GM20431 (cell line): ENCODE measurements around the gene GRAMD2B.
"Not testable (repeated sequence)": the region's sequence is repeated elsewhere in the genome, so short reads cannot be mapped to it uniquely, and the experiment has no call there.

Experiments used
- in situ Hi-C: fragments of 300-500 bp; cut with MseI, MboI; formaldehyde crosslinking; loops from one replicate; pipeline ENCODE4 v1.15.0; 2020; ENCODE audit warnings: low sequenced_read_pairs; ENCODE audit not compliant: unreplicated experiment

The GRAMD2B gene, protein sequence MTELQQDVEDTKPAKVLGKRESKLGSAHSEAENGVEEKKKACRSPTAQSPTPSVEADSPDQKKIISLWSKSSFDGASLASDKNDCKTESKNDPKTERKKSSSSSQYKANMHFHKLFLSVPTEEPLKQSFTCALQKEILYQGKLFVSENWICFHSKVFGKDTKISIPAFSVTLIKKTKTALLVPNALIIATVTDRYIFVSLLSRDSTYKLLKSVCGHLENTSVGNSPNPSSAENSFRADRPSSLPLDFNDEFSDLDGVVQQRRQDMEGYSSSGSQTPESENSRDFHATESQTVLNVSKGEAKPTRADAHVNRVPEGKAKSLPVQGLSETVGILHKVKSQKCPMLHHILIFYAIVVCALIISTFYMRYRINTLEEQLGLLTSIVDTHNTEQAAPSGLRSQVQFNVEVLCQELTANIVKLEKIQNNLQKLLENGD

DNA sequence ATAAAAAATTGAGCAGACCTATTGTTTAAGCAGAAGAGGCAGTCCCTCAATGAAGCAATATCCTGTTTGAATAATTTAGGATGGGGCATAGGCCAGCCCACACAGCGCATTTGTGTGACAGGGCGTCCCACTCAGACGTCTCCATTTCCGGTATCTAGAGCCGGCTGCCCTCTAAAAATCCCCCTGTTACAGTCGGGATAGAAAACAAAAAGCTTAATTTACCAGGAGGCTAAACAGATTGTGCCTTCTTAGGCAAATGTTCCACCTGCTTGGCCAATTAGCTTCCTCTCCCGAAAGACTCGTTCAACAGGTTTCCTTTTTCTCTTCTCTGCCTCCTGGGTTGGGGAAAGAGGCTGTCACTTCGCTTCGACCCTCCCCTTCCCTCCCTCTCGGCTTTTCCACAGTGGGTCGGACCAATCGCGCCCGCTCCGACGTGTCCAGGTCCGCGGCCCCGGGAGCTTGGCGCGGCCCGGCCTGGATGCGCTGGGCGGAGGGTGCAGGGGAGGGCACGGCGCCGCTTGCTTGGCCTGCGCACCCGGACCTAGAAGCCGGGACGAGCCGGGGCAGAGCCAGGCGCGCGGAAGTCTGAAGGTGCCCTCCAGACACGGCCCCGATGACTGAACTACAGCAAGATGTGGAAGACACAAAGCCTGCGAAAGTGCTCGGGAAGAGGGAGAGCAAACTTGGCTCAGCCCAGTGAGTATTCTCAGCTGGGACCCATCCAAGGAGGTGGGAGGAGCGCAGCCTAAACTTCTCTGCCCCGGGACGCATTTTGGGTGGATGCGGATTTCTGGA is at the start of gene GRAMD2B:
GRAMD2B (plus strand) TSS at position 416 of the 795 bp plus-strand sequence; CDS start at position 614, 198 bp downstream.
- in situ Hi-C loops = no loop called here

DNA sequence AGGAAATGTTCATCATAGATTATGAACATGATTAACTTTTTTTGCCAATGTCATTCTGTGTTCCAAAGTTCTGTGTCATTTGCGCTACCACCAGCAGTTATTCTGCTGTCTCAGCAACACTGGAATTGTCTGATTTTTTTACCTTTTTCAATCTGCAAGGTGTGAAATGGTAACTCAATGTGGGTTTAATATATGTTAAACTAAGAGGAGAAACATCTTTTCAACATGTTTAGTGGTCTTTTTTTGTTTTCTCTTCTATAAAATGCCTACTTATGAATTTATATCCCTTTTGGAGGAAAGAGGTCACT is 49.1 kb upstream of the GRAMD2B start:
- in situ Hi-C loops = loop anchor here (25.0 kb wide), 1 partner anchor 413 kb away; the partner anchor contains the start of gene LMNB1

DNA sequence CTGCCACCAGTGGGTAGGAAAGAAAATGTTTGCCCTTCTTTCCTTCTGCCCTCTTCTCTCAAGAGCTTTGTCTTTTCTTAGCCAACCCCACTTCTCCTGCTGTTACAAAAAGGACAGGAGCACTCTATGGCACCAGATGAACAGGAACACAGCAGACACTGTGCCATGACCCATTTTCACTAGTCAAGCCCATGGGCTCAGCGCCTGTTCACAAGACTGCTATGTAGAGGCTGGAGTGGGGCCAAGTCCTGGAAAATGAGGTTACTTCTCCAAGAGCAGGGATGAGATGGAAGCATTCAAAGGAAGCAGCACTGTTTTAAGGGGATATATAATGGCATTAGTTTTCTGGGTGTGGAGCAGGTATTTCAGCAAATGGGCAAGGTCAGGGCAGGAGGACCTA is 46.8 kb upstream of the GRAMD2B start:
- in situ Hi-C loops = no loop called here

DNA sequence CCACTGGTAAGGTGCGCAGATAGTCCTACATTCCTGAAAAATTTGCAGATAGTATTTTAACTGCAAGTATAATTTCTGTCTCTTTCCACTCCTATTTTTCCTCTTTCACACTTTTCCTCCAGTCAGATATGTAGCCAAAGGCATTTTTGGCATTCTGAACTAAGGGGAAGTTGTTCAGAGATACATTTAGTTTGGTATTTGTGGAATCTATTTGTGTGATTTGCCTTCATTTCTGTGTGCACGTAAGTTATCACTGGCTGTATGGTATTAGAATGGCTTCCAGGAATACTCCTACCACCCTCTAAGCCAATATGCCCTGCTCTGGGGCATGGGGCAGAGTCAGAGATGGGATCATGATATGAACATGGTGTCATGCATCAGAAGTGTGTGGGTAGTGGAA is 45.8 kb upstream of the GRAMD2B start:
- in situ Hi-C loops = no loop called here

DNA sequence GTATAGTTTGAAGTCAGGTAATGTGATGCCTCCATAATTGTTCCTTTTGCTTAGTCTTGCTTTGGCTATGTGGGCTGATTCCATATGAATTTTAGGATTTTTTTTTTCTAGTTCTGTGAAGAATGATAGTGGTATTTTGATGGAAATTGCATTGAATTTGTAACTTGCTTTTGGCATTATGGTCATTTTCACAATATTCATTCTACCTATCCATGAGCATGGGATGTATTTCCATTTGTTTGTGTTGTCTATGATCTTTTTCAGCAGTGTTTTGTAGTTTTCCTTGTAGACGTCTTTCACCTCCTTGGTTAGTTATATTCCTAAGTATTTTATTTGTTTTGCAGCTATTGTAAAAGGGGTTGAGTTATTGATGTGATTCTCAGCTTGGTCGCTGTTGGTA is 42.9 kb upstream of the GRAMD2B start:
- in situ Hi-C loops = not testable (repeated sequence)

DNA sequence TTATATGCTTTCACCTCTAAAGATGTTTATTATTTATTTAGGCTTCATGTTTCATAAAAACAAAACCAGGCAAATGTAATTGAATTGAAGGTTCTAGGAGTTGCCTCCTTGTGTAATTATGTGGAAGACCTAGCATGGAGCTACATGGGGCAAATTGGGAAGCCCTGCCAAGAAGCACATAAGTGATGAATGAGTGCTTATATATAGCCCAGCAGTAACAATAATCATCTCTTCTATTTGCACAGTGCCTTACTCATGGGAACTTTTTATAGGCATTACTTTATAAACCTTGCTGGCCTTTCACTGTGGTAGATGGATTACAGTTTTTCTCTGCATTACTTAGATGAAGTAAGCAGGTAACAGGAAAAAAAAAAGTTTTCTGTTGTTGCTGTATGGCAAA is 40.0 kb upstream of the GRAMD2B start:
- in situ Hi-C loops = no loop called here

DNA sequence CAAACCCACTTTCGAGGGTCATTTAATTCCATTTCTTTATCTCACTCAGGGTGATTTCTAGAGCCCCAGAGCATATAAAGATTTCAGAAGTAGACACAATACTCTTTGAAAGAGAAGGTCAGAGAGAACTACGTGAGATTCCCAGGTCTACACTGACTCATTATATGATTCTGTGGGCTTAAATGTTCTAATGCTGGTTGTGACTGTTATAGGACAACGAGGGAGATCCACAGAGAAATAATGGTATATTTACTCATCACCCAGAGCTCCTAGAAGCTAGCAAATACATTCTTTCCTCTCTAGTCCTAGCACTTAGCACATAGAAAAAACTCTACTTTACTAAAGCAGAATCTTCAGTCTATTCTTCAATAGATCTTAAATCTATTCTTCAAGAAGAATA is 39.4 kb upstream of the GRAMD2B start:
- in situ Hi-C loops = no loop called here

DNA sequence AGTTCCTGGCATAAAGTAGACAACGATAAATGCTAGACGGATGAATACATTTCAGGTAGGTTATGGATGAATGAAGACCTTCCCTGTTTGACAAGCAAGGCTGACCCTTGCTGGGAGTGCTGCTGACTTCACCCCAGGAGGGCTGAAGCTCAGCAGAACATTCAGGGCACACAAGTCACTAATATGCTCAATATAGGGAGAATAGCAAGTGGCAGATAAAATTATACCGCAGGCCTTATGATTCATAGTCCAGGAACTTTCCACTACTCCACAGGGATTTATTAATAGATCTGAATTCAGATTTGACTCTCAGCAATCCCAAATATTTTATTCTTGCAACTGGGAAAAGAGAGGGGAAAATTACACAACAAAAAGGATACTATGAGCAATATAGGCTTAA is 38.2 kb upstream of the GRAMD2B start:
- in situ Hi-C loops = no loop called here

DNA sequence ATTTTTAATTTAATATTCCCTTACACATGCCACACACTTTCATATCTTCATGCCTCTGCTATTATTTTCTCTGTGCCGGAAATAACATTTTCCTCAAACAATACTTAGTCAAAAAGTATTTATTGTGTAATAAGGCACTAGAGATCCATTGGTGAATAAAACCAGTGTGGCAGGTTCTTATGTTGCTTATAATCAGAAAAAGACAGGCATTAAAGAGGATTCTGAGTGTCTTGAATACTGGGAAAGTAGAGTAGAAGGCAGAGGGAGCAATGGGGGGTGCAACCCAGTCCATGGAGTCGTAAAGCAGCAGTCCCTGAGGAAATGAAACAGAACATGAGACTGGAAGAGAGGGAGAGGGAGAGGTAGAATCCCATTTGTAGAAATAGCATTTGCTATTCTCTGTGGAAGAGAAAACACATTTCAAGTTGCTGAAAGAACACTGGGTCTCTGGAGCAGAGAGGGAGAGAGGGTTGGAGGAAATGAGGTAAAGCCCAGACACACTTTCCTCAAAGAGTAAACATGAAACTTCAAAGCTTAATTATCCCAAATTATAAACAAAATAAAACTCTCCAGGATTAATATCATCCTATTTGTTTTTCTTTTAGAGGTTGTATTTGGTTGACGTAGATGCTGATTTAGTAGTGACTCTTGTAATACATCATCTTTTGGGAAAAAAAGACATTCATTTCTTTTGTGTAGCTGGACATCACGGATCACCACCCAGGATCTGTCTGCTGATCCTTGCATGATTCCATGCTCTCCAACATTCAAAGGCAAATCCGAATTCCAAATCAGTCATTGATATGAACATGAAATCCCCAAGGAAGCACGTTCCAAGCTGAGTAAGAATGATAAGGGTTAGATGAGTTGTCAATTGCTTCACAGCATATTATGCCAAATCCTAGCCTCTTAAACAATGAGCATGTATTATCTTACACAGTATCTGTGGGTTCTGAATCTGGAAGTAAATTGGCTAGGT is 37.4 kb upstream of the GRAMD2B start:
- in situ Hi-C loops = no loop called here

DNA sequence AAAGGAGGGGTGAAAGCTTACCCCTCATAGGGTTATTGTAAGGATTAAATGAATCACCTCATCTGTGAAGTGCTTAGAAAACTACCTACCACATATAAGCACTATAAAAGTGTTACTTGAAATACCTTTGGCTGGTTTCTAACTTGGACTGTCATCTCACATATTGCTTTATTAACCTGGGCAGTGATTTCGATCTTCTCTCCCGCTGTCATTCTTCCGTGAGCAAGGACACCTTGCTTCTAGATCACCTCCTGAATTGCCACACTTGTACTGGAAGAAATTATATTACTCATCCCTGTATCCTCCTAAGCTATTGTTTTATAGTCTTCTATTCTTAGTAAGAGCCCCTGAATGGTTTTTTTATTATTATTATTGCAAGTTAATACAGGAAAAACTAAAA is 34.0 kb upstream of the GRAMD2B start:
- in situ Hi-C loops = no loop called here

DNA sequence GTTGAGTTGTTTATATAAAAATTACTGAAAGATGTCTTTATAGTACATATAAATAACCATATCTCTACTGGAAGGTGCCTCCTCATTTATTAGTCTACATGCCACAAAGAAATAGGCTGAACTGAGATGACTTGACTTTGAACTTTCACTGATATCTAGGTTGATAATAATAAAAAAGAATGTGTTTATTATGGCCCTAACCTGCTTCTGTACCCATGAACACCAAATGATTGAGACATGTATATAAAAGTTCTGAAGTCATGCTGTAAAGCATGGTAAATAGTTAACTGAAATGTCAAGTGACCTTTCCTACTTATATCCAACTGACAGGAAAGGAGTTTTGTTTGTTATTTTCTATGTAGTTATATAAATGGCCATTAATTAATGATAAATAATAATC is 33.2 kb upstream of the GRAMD2B start:
- in situ Hi-C loops = no loop called here

DNA sequence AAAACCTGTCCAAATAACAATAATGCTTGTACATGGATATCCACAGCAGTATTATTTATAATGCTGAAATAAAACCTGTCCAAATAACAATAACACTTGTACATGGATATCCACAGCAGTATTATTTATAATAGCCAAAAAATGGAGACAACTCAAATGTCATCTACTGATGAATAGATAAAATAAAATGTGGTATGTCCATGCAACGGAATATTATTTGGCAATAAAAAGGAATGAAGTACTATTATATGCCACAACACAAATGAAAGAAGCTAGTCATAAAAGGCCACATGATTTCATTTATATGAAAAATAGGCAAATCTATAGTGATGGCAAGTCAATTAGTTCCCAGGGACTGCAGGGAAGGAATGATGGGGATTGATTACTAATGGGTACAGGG is 31.8 kb upstream of the GRAMD2B start:
- in situ Hi-C loops = no loop called here

DNA sequence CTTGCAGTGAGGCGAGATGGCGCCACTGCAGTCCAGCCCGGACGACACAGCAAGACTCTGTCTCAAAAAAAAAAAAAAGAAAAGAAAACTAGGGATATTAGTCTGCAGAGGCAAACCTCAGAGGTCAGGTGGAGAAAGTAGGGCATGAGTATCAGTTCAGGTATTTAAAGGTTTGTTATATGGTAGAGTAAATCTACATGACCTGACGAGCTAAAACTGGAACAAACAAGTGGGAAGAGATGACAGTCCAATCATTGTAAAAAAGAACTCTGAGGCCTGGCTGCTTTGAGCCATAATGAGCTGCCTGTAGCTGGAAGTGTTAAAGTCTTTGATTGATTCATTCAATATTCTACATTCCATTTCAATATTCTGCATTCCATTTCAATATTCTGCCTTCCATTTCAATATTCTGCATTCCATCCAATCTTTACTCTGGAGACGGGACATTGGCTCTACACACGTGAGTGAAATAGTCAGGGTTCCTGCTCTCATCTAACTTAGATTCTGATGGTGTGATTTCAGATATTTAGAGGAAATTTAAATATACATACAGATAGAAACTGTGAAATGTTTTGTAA is 28.9 kb upstream of the GRAMD2B start:
- in situ Hi-C loops = no loop called here

DNA sequence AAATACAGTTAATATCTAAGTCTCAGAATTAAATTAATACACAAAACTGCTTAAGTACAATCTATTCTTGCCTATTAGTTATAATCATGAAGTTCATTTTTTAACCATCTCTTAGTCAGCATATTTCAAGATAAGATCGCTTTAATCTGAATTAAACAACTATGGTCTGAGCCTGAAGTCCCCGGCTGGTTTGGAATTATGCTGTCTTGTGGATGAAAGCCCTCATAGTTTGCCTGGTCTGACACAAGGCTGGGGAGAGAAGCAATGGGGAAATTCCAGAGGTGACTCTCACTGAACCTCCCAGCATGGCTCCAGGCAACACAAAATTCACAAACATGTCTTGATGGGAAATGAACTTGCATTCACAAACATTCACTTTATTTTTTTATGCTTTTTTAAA is 28.0 kb upstream of the GRAMD2B start:
- in situ Hi-C loops = no loop called here

DNA sequence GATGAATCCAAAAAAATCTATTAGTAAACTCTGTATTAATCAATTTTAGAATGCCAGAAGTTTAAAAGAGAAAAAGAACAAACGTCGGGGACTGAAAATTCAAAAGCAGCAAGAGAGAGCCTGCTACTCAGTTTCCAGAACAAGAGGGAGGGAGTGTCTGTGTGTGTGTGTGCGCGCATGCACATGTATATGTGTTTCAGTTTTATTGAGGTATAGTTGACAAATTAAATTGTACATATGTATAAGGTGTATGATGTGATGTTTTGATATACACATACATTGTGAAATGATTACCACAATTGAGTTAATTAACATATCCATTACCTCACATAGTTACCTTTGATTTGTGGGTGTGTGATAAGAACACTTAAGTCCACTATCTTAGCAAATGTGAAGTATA is 27.6 kb upstream of the GRAMD2B start:
- in situ Hi-C loops = no loop called here

DNA sequence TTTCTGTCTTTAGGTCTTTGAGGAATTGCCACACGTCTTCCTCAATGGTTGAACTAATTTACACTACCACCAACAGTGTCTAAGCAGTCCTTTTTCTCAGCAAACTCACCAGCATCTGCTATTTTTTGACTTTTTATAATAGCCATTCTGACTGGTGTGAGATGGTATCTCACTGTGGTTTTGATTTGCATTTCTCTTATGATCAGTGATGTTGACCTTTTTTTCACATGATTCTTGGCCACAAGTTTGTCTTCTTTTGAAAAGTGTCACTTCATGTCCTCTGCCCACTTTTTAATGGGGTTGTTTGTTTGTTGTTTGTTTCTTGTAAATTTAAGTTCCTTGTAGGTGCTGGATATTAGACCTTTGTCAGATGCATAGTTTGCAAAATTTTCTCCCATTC is 26.5 kb upstream of the GRAMD2B start:
- in situ Hi-C loops = not testable (repeated sequence)

DNA sequence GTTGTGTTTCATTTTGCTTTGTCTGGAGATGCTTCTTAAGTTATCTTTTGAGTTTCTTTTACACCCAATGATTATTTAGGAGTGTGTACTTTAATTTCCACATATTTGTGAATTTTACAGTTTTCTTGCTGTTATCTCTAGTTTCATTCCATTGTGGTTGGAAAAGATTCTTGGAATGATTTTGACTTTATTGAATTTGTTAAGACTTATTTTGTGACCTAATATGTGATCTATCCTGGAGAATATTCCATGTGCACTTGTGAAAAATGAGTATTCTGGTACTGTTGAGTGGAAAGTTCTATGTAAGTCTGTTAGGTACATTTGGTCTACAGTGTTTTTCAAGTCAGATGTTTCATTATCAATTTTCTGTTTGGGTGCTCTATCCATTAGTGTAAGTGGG is 24.4 kb upstream of the GRAMD2B start:
- in situ Hi-C loops = no loop called here

DNA sequence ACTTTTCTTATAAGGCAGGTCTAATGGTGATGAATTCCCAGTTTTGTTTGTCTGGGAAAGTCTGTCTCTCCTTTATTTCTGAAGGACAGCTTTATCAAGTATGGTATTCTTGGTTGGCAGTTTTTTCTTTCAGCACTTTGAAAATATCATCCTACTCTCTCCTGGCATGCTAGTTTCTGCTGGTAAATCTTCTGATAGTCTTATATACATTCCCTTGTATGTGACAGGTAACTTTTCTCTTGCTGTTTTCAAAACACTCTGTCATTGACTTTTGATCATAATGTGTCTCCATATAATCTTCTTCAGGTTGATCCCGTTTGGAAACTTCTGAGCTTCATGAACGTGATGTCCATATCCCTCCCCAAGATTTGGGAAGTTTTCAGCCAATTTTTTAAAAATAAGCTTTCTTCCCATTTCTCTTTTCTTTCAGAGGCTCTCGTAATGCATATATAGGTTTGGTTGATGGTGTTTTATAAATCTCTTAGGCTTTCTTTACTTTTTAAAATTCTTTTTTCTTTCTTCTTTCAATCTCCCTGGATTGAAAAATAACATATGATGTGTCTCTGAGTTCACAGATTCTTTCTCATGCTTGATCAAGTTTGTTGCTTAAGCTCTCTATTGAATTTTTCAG is 22.5 kb upstream of the GRAMD2B start:
- in situ Hi-C loops = no loop called here
